ENCODE measurements around the gene RNF14.

DNA sequence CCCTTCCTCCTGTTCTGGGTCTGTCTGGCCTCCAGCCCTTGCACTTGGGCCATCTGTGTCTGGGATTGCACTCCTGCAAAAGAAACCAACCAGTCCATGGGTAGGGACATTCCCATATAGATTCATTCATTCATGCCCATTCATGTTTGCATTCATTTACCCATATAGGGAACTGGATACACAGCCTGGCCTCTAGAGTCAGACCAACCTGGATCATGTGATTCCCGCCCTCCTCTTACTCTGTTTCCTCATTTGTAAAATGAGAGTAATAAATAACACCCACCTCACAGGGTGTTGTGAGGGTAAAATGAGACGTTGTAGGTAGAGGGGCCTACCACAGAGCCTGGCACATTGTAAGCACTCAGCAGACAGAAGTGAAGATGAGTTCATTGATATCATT is 19.4 kb upstream of the RNF14 start:
- TF ChIP-seq, protein P1, sequence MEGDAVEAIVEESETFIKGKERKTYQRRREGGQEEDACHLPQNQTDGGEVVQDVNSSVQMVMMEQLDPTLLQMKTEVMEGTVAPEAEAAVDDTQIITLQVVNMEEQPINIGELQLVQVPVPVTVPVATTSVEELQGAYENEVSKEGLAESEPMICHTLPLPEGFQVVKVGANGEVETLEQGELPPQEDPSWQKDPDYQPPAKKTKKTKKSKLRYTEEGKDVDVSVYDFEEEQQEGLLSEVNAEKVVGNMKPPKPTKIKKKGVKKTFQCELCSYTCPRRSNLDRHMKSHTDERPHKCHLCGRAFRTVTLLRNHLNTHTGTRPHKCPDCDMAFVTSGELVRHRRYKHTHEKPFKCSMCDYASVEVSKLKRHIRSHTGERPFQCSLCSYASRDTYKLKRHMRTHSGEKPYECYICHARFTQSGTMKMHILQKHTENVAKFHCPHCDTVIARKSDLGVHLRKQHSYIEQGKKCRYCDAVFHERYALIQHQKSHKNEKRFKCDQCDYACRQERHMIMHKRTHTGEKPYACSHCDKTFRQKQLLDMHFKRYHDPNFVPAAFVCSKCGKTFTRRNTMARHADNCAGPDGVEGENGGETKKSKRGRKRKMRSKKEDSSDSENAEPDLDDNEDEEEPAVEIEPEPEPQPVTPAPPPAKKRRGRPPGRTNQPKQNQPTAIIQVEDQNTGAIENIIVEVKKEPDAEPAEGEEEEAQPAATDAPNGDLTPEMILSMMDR (IDR thresholded peaks at IDR 0.05; ENCODE audit: low read length): no peak
- no peak for TF ChIP-seq EZH2 (IDR thresholded peaks at IDR 0.05; ENCODE audit: borderline replicate concordance, low read length)

Measured in OCI-LY1 (cell line).